IPS-18c (cell line): ENCODE measurements around the gene IGFBP7.

Source experiments
- H3K4me3 ChIP-seq: 2 replicates; pipeline ENCODE4 v1.7.0; 2013; ENCODE audit warnings: low read depth, mild to moderate bottlenecking, low read length, moderate library complexity; ENCODE audit not compliant: insufficient read depth
- H3K9me3 ChIP-seq: one replicate; pipeline ENCODE4 v1.6.1; 2013; ENCODE audit warnings: mild to moderate bottlenecking, low read length, moderate library complexity; ENCODE audit not compliant: control insufficient read depth, insufficient read depth

The IGFBP7 gene

DNA sequence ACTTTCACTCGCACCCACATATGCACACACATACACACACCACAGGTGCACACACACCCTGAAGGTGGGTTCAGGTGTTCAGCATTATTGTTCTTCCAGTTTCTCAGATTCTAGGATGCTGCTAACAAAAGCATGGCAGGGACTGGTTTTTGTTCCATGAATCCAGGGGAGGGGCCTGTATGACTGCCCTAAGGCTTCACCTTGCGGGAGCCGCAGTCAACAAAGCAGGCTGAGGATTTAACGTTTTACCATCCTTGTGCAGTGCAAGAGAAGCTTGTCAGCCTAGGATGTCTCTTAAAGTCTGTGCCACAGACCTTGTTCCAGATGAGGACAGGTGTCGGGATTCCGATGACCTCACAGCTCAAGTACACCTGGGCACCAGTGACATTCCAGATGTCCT is 69.7 kb downstream of the IGFBP7 start:
- no peak overlapping the region; the same call in 1 of the 2 replicates for H3K4me3 ChIP-seq

DNA sequence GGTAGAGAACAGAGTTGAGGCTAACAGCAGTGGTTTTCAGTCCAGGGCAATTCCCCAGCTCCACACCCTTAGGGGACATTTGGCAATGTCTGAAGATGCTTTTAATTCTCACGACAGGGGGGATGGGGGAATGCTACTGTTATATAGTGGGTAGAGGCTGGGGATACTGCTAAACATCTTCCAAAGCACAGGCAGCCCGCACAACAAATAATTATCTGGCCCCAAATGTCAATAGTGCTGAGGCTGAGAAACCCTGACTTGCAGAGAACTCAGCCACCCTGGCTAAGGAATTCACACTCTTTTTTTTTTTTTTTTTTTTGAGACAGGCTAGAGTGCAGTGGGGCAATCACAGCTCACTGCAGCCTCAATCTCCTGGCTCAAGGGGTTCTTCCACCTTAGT is 70.8 kb downstream of the IGFBP7 start:
- no peak overlapping the region for H3K4me3 ChIP-seq
- no peaks in the 10 kb centered on the region for H3K9me3 ChIP-seq

More for the DNA sequence above, 69.7 kb downstream of the IGFBP7 start:
- no peaks in the 10 kb centered on the region for H3K9me3 ChIP-seq

DNA sequence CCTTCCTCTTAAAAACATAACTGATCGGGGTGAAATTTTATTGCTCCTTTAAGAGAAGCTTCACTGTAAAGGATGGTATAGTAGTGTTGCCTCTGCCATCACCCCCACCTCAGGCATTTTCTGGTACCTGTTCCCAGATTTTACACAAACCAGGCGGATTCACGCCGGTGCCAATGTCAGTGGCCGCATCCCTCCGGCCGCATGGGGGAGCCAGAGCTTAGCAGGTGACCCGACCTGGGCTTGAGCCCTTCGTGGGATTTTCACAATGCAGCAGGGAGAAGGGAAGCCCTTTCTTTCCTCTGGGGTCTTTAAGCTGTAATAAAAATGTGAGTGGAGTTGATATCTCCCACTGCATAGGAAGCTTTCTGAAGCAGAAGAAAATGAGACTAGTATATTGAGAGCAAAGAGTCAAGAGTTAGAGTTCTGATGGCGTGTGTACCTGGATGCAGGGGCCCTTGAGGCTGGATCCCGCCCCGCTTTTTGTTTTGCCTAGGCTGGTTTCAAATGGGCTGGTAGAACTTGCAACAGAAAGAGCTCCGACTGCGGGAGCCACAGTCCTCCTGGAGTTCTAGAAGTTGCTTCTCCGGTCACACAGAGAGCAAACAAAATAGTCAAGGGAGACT is 72.1 kb downstream of the IGFBP7 start:
- H3K4me3 ChIP-seq: no peak overlapping the region
- H3K9me3 ChIP-seq: no peaks in the 10 kb centered on the region

DNA sequence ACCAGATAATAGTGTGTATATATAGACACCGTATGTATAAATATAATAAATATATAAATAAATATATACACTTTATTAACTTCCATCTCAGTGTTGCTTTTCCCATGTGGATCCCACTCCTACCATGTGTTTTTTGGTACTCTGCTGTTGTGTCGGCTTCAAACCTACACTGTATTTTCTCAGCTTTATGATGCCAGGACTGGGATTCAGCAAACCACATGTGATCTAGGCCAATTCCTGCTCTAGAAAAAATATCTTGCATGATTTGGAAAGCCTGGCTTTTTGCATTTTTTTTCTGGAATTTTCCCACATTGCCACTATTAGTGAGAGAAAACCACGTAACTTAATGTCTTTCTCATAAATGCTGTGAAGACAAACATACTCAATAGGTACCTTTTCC is 75.7 kb downstream of the IGFBP7 start:
- H3K9me3 ChIP-seq: no peaks in the 10 kb centered on the region
- no peak overlapping the region for H3K4me3 ChIP-seq

DNA sequence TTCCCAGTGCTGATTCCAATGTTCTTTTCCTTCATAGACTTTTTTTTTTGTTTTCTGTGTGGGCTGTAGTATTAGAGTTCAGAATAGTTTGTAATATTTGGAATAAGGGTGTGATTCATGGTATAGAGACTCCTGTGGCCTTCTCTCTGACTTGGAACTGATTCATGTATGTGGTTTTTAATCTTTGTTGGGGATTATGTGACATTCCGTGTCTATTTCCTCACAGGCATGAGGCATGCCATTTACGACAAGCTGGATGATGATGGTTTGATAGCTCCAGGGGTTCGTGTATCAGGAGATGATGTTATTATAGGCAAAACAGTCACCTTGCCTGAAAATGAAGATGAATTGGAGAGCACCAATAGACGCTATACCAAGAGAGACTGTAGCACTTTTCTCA is 87.1 kb downstream of the IGFBP7 start:
- no peaks in the 10 kb centered on the region for H3K9me3 ChIP-seq
- H3K4me3 ChIP-seq: no peak overlapping the region

DNA sequence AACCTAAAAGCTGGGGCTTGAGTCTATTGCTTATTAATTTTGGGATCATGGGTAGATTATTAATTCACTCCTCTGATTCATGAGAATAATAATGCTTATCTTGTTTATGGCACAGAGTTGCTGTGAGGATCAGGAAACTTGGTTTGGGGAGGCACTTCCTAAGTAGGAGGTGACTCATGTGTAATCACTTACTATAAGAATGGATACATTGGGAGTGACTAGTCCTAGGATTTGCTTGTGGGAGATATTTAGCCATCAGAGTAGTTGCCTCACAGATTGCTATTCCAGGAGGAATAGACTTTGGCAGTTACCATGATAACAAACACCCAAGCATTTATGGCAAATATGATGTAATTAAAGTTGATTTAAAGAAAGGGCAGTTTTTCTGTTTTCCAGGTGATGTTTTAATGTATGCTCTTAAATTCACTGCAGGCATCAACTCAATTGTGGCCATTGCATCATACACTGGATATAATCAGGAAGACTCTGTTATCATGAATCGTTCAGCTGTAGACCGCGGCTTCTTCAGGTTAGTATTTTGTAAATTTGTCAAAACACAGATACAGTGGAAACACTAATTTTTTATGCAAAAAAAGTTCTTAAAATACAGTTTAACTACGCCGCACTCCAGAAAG is 89.6 kb downstream of the IGFBP7 start:
- Histone ChIP-seq H3K9me3 (no peaks in the 10 kb centered on the region), H3K4me3 (no peak overlapping the region)

DNA sequence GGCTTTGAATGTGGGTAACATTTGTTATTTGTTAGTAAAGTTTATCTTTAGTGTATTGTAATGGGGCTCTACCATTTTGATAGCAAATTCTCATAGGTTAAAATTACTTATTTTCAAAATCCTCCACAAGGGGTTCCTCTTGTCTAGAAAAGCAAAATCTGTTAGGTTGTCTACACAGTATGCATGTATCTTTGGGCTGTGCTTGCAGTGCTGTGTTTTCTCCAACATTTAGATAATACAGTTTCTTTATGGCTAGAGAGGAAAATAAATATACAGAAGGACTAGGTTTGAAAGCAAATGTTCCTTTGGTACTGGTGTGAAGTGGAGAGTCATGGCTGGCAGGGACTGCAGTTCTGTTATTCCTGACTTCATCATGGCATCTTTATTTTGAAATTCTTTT is 91.2 kb downstream of the IGFBP7 start:
- no peak overlapping the region for H3K4me3 ChIP-seq
- no peaks in the 10 kb centered on the region for H3K9me3 ChIP-seq

DNA sequence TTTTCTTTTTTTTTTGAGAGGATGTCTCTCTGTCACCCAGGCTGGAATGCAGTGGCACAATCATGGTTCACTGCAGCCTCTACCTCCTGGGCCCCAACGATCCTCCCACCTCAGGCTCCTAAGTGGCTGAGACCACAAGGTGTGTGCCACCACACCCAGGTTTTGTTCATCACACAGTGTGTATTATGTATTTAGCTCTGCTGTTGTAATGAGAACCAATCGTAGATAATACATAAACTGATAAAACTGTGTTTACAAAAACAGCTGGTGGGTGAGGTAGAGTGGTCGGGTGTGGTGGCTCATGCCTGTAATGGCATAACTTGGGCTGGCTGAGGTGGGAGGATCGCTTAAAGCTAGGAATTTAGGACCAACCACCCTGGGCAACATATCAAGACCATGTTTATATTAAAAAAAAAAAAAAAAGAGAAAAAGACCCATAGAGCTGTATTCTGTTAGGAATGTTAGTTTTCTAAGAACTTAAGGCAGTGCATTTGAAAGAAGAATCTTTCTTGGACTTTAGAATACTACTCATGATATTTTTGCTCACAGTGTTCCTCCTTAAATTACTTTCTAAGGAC is 96.6 kb downstream of the IGFBP7 start:
- no peaks in the 10 kb centered on the region for H3K9me3 ChIP-seq
- no peak overlapping the region for H3K4me3 ChIP-seq

DNA sequence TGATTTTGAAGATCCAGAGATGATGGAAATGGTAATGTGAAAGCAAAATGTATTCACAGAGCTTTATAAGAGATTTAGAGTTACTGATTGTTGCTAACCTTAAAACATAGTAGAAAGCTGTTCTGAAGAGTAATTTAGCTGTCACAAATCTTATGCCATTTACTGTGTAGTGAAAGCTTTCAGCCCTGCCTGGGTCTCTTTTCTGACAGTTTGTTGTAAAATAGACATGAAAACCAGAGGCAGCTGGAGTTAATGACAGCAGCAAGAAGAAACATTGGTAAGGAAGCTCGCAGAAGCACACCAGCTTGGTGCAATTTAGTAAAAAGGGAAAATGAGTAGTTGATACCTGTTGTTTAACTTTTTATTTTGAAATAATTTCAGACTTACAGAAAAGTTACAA is 110.4 kb downstream of the IGFBP7 start:
- no peaks in the 10 kb centered on the region for H3K9me3 ChIP-seq
- H3K4me3 ChIP-seq: no peak overlapping the region

DNA sequence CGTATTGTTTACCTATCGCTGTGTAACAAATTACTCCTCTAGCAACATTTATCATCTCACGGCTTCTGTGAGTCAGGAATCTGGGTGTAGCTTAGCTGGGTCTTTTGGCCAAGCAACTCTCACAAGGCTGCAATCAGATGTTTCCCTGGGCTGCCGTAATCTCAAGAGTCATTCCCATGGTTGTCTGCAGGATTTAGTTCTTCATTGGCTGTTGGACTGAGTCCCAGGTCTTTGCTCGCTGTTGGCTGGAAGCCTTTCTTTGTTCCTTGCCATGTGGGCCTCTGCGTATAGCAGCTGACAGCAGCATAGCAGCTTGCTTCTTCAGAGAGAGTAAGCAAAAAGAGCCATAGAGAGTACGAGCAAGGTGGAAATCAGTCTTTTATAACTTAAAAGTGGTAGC is 114.7 kb downstream of the IGFBP7 start:
- Histone ChIP-seq H3K9me3 (peaks cover 2% of the 10 kb centered on the region), H3K4me3 (no peak overlapping the region)

DNA sequence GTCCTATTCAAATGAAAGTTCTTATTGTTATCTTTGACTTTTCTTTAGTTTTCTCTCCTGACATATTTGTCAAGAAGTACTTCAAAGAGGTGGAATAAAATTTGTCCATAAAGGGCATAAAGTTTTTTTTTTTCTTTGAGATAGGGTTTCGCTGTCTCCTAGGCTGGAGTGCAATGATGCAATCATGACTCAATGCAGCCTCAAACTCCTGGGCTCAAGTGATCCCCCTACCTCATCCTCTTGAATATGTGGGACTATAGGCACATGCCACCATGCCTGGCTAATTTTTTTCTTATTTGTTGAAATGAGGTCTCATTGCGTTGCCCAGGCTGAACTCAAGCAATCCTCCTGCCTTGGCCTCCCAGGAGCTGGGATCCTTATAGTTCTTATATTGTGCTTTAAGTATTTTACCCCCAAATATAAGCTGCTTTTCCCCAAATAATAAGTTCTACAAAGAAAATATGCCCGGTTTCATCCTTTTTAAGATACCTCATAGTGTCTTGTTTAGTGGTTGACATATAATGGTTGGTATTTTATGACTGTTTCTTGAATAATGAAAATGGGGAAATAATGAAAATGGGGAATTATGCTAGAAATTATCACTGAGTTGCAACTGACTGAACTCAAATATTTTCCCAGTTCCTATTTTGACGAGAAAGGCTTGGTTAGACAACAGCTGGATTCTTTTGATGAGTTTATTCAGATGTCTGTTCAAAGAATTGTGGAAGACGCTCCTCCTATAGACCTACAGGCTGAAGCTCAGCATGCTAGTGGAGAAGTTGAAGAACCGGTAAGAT is 119.9 kb downstream of the IGFBP7 start:
- Histone ChIP-seq H3K9me3 (peaks cover 2% of the 10 kb centered on the region), H3K4me3 (no peak overlapping the region)

DNA sequence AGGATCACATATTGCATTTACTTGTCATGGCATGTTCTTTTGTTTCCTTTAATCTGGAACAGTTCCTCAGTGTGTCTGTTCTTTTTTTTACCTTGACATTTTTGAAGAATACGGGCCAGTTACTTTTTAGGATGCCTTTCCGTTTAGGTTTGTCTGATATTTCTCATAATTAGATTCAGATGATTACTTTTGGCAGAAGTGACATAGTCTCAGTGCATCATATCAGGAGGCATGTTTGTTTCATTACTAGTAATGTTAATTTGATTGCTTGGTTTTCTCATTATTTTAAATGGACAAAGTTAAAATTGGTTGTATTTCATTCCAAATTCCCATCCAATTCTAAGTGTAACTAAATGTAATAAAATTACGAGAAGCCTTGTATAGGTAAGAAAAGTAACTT is 123.2 kb downstream of the IGFBP7 start:
- H3K9me3 ChIP-seq: no peaks in the 10 kb centered on the region
- no peak overlapping the region for H3K4me3 ChIP-seq

DNA sequence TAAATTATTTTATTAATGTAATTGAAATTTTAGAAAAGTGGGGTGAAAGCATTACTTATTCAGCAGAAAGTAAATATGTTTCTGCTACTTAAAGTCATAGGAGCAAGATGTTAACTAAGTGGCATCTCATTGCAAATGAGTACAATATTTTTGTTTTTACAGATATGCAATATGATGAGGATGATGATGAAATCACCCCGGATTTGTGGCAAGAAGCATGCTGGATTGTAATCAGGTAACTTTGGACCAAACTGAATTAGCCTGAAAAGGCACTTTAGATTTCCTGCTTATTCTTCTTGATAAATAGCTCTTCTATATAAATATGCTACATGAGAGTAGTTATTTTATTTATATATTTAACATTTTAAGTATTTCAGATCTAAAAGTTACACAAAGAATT is 124.0 kb downstream of the IGFBP7 start:
- Histone ChIP-seq H3K4me3 (no peak overlapping the region), H3K9me3 (no peaks in the 10 kb centered on the region)

DNA sequence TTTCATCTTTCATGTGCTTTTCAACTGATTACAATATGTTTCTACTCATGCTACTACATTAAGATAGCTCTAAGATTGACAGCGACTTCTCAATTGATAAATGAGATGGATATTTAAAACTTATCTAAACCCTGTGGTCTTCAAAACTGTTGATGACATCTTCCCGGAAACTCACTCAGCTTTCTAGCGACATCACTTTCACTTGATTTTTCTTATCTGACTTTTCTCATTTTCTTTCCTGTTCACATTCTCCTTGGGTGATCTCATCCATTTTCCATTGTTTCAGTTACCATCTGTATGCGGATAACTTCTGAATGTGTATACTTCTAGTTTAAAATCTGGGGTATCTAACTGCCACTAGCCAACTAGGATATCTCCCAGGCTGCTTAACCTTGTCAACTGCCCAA is 128.4 kb downstream of the IGFBP7 start:
- no peak overlapping the region for H3K4me3 ChIP-seq
- no peaks in the 10 kb centered on the region for H3K9me3 ChIP-seq
